HG02759 (cell line): Measurements from ENCODE around the gene UTRN.
A peak's percentile ranks its signal among the peaks of the same experiment; 100 is the strongest.

ENCODE experiments used
- ATAC-seq: cut with Tn5 transposase; IDR thresholded peaks from one replicate; pipeline ENCODE4 v1.9.1; 2021; ENCODE audit warnings: mild to moderate bottlenecking, moderate library complexity; ENCODE audit not compliant: unreplicated experiment

Gene UTRN

DNA sequence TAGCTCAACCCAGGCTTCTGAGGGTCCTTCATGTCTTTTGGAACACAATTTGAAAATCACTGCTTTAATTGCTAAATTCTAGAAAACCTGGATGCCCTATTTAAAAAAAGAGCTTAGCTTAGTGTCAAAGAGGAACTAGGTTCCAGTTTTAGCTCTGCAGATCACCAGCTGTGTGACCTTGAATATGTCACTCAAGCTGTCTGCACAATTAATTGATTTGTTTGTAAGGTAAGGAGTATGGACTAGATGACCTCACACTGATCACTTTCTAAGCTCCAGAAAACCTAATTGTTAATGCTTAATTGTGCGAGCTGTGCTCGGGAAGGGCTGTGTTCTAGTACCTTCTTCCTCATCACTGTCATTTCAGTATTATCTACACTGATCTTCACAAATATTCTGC, 26.2 kb downstream of the UTRN start:
- ATAC-seq = peak; percentile 40

DNA sequence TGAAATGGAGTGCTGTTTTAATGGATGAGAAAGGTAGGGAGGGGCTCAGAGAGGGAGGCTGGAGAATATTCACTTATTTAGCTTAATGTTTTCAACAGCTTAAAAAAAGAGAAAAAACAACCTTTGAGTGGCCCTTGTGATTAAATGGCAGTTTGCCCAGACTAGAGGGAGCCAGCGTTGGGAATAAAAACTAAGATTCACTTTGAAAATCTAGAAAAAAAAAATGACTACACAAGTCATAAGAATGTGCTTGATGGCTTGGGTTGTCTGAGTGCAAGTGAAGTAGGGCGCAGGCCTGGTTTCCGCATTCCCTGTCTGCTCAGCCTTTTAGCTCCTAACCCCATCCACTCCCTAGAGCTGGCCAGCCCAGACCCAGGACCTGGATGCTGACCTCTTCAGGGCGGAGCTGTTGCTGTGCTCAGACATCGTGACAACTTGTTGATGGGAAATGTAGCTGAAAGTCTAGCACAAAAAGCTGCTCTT, 28.9 kb downstream of the UTRN start:
- ATAC-seq = no peak

DNA sequence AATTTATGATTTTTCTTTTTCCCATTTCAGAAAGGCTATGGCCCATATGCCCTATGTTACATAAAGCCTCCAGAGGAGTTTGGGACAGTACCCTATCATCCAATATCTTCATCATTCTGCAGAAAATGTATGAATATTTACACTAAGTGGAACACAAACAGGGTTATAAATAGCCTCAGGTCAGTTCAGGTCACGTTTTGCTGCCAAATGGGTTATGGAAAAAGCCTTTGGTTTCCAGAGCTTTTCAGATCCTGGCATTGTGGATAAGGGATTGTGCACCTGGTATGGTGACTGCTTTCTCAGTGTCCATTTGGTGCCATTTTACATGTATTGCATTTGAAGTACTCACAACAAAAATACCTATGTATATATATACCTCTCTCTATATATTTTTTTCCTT, 29.4 kb downstream of the UTRN start:
- no peak for ATAC-seq

DNA sequence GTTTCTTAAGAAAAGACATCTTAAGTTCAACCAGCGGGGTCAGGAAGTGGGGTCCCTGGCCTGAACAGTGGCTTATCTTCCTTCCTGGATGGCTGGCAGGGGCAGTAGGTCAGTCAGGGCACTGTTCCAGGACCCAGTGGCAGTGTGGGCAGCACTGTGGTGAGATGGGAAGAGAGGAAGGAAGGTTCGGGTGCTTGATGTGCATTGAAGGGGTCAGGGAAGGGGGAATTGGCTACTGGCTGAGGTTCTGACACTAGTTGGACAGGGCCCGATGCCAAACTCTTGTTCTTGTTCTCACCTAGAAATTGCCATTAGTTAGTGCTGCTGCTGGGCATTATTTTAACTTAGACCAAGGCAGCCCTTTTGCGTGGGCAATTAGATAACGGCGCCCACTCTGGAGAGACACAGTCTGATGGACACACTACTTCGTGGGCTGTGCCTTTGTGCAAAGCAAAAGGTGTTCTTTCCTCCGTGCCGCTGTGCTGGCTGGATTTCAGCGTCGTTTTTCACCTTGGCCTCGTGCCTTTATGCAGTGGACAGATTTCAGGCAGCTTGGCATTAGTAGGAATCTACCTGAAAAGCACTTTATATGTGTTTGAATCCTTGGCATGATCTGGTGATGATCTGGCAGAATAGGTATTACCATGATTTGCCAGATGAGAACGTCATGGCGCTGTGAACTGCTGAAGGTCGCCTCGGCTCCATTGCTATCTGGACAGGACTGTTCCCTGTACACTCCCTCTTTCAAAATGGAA, 30.3 kb downstream of the UTRN start:
- no peak for ATAC-seq

DNA sequence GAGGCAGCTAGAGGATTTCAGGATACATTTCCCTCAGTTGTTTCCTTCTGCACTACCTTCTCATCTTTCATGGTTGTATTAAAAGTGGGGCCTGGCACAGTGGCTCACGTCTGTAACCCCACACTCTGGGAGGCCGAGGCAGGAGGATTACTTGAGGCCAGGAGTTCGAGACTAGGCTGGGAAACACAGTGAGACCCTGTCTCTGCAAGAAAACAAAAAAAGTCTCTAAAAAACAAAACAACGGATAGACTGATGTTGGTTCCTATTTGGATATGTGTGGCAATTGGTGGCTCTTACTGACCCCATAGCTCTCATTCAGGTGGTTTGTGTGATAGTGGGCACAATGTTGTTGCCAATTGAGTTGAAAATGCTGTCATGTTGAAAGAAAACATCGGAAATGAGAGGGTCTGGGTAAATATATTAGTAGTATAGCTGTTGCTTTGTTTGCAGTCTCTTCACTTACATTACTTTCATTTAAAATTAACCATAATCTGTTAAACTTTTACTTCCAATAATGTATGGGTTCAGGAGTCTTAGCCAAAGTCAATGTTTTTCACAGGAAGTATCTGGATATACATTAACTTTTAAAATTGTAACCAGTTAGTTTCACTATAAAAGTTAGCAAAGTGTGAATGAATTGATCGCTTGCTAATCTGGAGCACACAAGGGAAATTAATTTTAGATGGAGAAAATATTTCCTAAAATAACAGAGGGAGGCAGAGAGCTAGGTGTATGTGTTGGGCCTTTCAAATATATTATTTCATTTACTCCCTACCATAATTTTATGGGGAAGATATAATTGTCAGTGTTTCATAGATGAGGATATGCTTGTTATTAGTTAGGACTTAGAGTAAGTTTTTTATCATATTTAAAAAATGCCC, 31.1 kb downstream of the UTRN start:
- ATAC-seq = peak; percentile 66

DNA sequence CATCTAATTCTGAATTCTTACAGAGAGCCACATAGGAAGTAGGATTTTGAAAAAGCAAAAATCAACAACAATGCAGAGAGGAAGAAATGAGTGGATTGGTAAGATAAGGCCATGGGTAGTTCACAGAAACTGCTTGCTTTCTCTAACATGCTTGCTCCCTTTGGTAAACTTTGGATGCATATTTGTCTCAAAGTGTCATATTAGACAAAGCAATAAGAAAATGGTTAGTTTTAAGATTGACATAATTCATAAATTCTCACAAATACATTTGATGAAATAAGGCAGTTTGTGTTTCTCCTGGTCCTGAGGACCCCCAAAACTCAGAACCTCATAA, 31.7 kb downstream of the UTRN start:
- no peak for ATAC-seq

DNA sequence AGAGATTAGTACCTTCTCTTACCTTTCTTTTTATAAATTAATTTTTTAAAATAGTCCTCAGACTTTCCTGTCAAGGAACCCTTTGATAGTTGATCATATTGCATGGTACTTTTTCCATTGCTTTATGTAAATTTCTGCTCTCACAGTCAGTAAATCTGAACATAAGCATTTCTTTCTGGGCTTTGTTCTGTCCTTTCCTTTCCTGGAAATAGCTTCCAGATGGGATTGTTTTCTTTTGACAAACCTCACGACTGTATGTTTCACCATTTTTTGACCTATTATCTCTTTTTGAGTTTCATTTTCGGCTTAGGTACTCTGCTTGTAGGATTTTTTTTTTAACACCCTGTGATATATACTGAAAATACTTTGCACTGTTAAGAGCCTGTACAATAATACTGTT, 32.6 kb downstream of the UTRN start:
- no peak for ATAC-seq

DNA sequence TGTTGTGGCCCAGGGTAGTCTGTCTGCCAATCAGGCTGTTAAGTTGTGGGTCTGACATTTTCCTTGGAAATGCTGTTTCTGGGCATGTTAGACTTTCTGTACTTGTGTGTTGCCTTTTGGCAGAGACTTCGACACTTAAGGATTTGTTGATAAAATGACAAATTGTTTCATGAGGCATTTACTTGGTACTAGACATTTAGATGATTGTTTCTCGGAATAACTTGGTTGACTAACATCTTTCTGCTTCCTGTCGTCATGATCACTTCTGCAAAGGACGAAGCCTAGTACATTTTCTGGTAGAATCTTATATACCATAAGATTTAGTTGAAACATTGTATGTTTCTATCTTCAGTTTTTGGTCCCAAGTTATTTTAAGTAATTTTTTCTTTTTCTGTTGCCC, 34.1 kb downstream of the UTRN start:
- no peak for ATAC-seq

DNA sequence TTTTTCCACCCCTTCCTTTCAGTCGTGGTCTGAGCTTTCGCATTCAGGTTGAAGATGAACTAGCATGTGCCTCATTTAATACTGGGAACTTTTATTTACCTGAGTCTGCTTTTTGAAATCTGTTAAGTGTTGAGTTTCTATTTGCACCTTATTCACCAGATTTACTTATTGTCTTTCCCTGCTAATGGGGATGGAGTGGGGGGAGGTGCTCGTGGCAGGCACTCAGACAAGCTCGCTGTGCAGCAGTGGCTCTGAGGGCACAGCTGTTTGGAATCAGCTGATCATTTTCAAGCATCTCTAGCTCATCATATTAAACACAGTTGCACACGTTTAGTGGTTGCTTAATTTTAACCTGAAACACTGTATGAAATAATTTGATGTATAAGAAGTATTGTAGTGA, 35.6 kb downstream of the UTRN start:
- ATAC-seq = no peak

DNA sequence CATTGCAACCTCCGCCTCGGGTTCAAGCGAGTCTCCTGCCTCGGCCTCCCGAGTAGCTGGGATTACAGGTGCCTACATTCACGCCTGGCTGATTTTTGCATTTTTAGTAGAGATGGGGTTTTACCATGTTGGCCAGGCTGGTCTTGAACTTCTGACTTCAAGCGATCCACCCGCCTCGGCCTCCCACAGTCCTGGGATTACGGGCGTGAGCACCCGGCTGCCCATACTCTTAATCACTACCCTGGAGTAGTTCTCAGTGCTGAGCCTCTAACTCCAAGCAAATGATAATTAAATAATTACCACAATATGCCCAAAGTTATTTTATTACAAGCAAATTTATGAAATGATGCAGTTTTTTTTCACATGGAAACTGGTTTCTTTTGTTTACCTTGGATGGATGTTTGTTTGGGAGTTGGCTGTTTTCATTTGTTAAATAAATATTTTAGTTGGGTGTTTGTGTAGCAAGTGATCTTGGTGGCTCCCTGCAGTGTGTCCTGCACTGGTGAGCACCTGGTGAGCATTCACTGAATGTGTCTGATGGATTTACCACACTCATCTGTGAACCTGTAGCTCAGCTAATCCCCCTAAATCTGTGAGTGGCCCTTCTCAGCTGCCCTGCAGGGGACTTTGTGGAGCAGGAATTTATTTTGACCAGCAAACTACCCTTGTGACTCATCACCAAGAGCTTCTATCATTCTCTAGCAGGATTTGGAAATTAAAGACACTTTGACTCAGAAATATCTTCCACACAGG, 36.9 kb downstream of the UTRN start:
- no peak for ATAC-seq

DNA sequence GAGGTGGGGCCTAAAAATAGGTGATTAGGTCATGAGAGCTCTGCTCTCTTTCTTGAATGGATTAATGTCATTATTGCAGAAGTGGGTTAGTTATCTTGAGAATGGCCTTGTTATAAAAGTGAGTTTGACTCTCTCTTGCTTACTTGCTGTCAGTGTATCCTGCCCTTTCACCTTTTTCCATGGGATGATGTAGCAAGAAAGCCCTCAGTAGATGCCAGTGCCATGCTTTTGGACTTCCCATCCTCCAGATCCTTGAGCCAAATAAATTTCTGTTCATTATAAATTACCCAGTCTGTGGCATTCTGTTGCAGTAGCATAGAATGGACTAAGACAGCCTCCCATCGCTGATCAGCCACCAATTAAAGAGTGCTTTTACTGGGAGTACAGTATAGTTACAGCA, 40.1 kb downstream of the UTRN start:
- ATAC-seq = no peak

DNA sequence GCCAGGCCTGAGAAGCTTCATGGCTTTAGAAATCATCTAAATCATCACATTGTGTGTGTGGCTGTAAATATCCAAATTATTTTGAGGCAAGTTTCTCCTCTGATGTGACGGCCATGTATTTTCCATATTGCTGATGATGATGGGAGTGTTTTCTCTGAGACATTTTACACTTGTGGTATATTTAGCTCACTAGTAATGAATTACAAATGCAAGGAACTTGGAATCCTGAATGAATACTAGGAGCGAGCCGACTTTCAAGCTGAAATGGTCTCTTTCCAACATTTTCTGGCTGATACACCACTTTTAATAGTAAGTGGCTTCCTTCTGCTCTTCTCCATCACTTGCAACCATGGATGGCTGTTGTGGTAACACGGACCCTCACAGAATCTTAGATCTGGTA, 41.3 kb downstream of the UTRN start:
- no peak for ATAC-seq

DNA sequence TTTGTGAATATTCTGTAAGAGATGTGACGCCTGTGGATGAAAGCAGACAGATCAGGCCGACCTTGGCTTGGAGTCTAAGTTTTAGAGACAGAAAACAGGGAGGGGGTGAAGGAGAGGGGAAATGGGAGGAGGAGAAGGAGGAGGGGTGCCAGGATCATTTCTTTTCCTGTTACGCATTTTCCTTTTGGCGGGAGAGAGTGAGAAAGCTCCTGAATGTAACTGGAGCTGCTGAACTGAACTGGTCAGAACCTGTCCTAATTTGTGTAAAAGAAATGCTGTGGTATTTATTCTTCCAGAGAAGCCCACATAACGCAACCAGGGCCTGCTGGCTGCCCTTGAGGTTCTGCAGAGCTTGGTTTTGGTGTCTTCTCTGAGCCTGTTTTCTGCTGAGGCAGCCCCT, 41.9 kb downstream of the UTRN start:
- no peak for ATAC-seq

DNA sequence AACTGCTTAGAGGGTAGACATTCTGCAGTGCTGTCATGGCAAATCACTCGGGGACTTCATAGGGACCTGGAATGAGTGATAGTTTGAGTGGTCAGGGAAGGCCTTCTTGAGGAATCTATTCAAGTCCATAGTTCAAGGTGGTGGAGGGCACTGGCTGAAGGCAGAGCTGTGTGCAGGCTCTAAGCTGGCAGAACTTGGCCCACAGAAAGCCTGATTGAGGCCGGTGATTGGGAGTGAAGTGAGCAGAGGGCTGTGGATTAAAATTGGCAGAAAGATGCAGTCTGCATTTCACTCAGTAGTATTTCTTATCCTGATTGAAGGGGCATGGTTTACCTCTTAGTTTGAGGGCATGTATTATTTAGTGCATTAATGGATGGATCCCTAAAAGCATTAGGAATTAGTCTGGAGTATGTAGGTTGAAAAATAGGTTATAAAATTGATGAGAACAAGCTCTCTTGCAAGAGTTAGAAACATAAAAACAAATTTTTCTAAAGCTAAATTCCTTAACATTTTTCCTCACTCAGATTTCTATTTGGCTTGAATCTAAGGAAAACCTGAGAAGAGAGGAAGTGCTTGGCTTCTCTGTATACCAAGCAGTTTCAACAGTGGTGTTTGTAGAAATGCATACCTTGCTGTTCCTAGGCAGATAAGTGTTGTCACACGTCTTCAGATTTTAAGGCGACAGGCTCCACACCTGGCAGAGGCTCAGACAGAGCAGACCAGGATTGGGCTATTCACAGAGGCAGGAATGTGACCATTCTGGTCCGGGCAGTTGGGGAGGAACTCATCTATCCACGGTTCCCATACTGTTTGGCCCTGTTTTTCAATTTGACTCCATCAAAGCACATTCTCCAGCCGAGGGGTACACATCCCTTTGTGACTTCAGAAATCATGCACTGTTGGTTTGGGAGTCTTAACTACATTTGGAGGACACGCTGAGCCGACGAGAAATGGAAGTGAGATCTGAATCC, 45.2 kb downstream of the UTRN start:
- no peak for ATAC-seq

DNA sequence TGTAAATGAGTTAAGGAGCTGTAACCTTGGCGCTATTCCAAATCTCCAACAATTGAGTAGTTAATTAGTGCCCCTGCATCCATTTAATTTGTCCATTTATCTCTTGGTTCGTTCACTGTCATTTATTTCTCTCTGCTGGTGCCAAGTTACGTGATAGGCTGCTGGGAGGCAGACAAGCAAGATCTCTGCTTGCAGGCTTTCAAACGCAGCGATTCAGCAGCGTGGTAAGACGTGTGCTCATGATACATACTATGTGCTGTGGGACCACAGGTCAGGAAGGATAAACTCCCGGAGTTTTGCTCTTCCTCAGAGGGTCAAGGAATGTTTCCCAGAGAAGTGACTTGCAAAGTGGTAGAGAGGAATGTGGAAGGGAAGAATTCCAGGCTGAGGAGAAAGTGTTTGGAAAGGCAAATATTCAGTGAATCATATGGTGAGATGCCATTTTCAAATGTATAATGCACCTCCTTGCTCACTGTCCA, 46.4 kb downstream of the UTRN start:
- ATAC-seq = no peak

DNA sequence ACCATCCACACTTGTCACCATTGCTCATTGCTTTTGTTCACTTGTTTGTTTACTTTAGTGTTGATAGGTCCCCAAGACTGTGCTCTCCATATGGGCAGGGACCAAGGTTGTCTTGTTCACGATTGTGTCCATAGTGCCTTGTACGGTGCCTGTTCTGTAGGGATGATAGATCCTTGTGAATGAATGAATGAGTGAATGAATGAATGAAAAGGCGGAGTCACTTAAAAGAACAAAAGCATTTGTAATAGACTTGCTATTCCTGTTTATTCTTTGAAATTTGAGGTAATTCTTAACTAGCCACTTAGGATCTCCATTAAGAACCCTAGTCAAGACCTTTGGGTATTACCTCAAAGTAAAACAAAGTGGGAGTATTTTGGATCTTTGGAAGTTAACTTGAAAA, 47.0 kb downstream of the UTRN start:
- ATAC-seq = no peak

DNA sequence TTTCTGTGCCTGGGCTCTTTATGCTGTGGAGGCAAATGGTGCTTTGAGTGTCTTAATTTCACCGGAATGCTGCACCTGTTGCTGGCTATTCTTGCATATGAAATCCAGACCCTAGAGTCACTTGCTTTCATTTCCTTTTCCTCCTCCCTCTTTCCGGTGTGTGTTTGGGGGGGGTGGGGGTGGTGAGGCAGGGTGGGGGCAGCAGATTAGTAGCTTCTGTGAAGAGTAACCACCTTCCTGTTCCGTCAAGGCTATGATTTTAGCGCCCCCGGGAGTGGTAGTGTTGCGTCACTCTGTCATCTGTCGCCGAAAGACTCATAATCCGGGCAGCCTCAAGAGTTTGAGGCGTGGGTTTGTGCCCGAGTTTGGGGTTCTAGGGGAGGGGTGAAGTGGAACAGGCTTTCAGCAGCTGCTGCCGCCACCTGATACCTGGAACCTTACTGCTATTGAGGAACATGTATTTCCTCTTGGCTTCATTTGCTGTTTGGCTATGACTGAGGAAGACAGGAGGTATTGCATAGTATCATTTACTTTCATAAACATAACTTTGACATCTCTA, 49.1 kb downstream of the UTRN start:
- peak; percentile 59 for ATAC-seq
